Measurements from ENCODE around the gene KYNU.
"Not testable (repeated sequence)": the region's sequence is repeated elsewhere in the genome, so short reads cannot be mapped to it uniquely, and the experiment has no call there.

Gene KYNU

GRCh38 chr2:142877216-142877838 is at the start of gene KYNU:
Gene KYNU (plus strand): TSS chr2:142877664. CDS start chr2:142885368, 7,704 bp downstream.
- DNase-seq = no peak

GRCh38 chr2:142834021-142834420 is 43.4 kb upstream of the KYNU start:
- DNase-seq = no peak

GRCh38 chr2:142840436-142840835 is 37.0 kb upstream of the KYNU start:
- no peak for DNase-seq

- DNase-seq = no peak
Measured at GRCh38 chr2:142841788-142842187, 35.7 kb upstream of the KYNU start.

- no peak for DNase-seq
Measured at GRCh38 chr2:142842369-142842768, 35.1 kb upstream of the KYNU start.

- DNase-seq = no peak
Measured at GRCh38 chr2:142843731-142844130, 33.7 kb upstream of the KYNU start.

GRCh38 chr2:142848023-142848606 is 29.3 kb upstream of the KYNU start:
- no peak for DNase-seq

GRCh38 chr2:142849820-142850219 is 27.6 kb upstream of the KYNU start:
- DNase-seq = no peak

GRCh38 chr2:142853912-142854311 is 23.6 kb upstream of the KYNU start:
- no peak for DNase-seq

- DNase-seq = no peak
Measured at GRCh38 chr2:142857256-142858164, 20.0 kb upstream of the KYNU start.

- no peak for DNase-seq
Measured at GRCh38 chr2:142858961-142859360, 18.5 kb upstream of the KYNU start.

GRCh38 chr2:142862299-142862698 is 15.2 kb upstream of the KYNU start:
- no peak for DNase-seq

- DNase-seq = no peak
Measured at GRCh38 chr2:142862847-142863246, 14.6 kb upstream of the KYNU start.

GRCh38 chr2:142863485-142863961 is 13.9 kb upstream of the KYNU start:
- no peak for DNase-seq

- DNase-seq = not testable (repeated sequence)
Measured at GRCh38 chr2:142864605-142865004, 12.9 kb upstream of the KYNU start.

GRCh38 chr2:142865924-142866323 is 11.5 kb upstream of the KYNU start:
- no peak for DNase-seq

- no peak for DNase-seq
Measured at GRCh38 chr2:142866426-142866825, 11.0 kb upstream of the KYNU start.

- DNase-seq = no peak
Measured at GRCh38 chr2:142867136-142867535, 10.3 kb upstream of the KYNU start.

GRCh38 chr2:142868229-142868762 is 9.2 kb upstream of the KYNU start:
- no peak for DNase-seq

GRCh38 chr2:142869065-142869460 is 8.4 kb upstream of the KYNU start:
- not testable (repeated sequence) for DNase-seq

GRCh38 chr2:142869461-142870106 is 7.9 kb upstream of the KYNU start:
- no peak for DNase-seq

- no peak for DNase-seq
Measured at GRCh38 chr2:142870526-142870925, 6.9 kb upstream of the KYNU start.

GRCh38 chr2:142871396-142871795 is 6.1 kb upstream of the KYNU start:
- no peak for DNase-seq
